NCI-H2227 treated with DMSO at 0.1 percent for 48 hours (cell line): ENCODE data around the gene GPNMB.
"Not testable (repeated sequence)": the region's sequence is repeated elsewhere in the genome, so short reads cannot be mapped to it uniquely, and the experiment has no call there.

Experiments used
- DNase-seq: peaks from one replicate; lab custom pipeline; 2025; lab: John Stamatoyannopoulos, UW

GPNMB gene

DNA sequence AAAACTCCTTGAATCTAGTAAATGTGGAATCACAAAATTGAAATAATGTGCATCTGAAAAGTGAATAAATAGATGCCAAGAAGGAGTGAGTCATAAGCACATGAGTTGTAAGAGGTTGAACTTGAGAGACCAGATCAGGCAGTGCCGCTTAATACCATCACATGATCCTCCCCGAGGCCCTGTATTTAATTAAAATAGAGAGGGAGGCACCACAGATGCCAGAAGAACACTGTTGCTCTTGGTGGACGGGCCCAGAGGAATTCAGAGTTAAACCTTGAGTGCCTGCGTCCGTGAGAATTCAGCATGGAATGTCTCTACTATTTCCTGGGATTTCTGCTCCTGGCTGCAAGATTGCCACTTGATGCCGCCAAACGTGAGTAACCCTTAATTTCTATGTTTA, at the start of gene GPNMB:
TSS of gene GPNMB (plus strand) at position 221 of the 400 bp plus-strand sequence. CDS start at position 304, 83 bp downstream.
- peak; percentile 69 for DNase-seq

DNA sequence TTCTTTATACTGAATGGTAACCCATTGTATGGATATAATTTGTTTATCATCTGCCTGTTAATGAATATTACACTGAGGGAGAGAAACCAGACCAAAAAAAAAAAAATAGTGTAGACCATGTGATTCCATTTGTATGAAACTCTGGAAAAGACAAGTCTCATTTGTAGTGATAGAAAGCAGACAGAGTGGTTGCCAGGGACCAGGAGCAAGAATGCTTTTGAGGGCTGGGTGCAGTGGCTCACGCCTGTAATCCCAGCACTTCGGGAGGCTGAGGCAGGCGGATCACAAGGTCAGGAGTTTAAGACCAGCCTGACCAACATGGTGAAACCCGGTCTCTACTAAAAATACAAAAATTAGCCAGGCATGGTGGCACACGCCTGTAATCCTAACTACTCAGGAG, 48.8 kb upstream of the GPNMB start:
- DNase-seq = not testable (repeated sequence)

DNA sequence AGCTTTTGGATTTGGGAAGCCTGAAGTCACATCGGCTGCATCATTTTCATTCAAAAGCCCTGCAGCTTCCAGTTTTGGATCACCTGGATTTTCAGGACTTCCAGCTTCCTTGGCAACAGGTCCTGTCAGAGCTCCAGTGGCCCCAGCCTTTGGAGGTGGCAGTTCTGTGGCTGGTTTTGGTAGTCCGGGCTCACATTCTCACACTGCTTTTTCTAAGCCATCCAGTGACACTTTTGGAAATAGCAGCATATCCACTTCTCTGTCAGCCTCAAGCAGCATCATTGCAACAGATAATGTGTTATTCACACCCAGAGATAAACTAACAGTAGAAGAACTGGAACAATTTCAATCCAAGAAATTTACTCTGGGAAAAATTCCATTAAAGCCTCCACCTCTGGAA, 46.2 kb upstream of the GPNMB start:
- DNase-seq = no peak

DNA sequence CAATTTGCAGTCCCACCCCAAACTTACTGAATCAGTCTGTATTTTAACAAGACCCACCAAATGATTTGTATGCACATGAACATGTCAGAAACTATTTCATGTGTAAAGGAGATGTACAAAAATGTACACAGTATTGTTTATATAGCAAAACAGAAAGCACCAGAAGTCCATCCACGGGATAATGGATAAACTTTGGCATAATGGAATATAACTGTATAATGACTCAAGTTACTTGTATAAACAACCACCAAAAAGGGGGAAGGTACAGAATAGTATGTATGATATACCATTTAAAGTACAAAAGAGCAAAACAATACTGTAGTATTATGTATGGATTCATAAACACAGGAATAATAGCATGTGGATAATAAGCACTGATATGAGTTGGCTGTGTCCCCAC, 42.3 kb upstream of the GPNMB start:
- DNase-seq = no peak

DNA sequence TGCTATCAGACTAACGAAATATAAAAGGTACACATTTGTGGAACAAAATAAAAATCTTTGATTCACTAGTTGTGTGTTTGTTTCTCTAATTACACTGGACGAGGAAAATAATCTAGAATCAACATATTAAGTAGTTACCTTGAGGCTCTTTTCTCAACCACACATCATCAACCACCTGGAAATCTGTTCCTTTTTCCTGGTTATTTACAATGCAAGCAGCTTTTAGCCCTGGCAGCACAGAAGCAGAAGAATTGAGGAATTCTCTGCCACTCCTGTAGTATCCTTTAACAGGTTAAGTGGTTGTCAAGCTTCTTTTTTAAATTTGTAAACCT, 41.0 kb upstream of the GPNMB start:
- DNase-seq = no peak

DNA sequence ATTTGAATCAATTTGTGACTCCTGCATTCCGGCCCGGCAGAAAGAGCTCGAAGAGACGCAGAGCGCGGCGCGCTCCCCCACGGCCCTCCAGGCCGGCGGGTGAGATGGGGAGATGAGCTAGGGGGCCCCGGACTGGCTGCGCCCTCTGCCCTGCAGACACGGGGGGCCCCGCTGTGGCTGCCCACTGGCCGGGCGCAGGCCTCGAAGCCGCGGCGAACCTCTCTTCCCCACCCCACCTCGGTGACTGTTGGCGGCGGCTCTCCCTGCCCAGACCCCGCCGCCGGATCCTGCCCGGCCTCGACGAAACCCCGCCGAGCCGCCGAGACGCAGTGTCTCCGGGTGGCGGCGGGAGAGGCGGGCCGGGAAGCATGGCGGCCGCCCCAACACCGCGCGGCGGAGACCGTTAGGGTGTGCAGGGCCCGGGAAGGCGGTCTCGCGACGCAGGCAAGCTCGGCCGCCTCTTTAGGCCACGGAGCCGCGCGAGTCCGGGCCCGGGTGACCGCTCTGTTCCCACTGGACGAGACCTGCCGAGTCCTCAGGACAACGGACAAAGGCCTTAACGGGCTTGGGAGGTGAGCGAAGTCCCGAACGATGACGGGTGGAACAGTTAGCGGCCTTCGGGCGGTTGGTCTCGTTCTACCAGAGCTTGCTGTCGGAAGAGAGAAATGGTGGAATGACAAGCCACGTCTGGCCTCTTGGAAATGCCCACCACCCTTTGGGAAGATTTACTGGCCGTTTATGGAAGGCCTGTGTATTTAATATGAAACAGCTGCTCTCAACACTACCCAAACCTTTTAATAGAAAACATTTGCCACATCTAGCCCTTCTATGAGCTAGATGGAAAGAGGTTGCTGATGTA, 40.4 kb upstream of the GPNMB start:
- DNase-seq = peak; percentile 10

DNA sequence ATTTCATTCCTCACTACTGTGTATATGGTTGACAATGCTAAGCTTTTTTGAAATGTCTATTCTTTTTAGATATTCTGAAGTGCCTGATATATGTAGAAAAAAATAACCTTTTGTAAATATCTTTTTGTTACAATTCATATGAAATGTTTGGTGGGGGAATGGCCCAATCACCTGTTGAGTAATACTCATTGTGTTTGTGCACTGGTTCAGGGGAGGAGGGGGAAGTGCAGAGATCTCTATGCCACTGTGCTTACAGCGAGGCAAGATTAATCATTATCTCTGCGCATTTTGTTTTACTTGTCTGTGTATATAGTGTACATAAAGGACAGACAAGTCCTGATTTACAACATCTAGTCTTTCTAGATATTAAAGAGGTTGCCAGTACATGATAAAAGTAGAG, 39.6 kb upstream of the GPNMB start:
- peak; percentile 3 for DNase-seq

DNA sequence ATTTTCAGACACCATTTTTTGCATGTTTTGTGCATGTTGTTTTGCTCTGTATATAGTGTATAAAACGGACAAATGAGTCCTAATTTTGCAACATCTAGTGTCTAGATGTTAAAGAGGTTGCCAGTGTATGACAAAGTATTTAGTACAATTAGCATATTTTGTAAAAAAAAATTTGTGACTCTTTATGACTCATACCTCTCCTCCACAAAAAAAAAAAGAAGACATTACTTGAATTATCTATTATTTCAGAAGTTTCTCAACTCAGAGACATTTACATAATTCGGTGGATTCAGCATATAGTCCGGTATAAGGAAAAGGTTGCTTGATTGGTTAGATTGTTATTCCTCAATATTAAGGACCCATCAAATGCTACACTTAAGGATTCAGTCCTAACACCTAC, 38.7 kb upstream of the GPNMB start:
- DNase-seq = no peak

DNA sequence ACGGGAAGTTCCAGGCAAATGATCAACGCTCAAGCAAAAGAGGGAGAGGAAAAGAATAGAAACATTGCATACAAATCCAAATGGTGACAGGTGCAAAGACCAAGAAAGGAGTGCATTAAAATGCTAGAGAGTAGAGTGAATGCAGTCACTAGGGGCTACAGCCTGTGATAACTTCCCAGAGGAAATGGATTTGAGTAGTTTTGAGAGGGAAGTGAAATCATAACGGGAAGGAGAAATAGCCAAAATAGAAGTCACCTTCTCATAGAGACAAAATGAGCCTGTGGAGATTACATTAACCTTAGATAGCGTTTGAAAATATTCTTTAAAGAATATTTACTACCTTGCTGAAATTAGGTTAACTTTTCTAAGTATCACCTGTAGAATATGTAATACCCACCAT, 38.3 kb upstream of the GPNMB start:
- DNase-seq = no peak

DNA sequence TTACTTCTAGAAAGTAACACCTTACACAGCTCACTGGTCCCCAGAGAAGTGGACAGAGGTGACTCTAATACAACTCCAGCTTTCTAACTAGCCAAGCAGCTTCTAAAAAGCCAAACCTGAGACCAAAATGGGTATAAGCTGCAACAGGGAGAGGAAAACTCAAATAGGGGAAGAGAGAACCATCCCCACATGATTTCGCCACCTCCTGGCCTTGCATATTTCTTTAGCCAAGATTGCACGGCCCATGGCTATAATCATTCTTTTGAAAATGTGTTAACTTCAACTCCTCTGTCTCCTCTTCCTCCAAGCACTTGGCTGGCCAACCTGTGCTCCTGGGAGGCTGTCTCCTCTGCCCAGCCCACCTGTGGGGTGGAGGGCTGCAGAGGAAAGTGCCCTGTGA, 36.1 kb upstream of the GPNMB start:
- DNase-seq = no peak

DNA sequence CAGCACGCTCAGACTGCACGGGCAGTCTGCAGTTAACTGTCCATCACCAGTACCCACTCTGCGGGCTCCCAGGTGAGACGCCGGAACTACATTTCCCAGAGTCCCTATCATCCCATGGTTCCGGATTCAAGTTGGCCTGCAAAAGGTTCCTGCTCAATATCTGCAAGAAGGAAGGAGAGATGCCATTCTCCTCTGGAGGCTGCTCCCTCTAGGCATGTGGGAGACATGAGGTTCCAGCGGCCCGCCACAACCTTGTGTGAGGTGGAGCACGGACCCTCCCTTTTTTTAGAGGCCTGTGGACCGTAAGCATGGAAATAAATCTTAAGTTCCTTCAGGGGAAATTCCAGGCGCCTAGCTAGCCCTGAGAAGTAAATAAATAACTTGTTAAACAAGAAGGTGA, 35.0 kb upstream of the GPNMB start:
- DNase-seq = no peak

DNA sequence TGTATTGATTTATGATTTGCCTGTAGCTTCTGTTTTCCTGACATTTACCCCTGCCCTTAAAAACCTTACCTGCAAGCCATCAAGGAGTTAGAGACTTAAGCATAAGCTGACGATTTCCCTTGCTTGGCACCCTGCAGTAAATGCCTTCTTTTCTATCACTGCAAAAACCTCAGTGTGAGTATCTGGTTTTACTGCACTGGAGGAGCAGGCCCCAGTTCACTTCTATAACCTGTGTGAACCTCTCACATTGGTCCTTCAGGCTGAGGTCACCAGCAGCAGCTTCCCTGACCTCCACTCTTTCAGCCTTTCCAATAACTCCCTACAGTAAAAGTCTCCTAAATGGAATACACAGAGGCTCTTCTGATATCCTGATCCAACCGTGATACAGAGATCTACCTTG, 34.2 kb upstream of the GPNMB start:
- DNase-seq = no peak

DNA sequence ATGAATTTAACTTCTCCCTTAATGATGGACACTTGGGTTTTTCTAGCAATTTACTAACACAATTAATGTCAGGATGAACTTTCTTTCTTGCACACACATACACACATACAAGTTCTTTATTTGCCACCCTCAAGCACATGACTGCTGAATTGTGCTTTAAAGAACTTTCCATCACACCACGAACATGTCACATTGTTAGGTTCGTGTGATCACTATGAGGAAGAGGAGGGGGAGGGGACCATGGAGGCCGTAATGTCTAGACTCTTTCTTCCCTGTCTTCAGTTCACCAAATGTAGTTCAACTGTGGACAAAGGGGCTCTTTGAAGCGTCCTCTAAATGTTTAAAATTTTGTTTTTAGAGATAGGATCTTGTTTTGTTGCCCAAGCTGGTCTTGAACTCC, 33.7 kb upstream of the GPNMB start:
- no peak for DNase-seq

DNA sequence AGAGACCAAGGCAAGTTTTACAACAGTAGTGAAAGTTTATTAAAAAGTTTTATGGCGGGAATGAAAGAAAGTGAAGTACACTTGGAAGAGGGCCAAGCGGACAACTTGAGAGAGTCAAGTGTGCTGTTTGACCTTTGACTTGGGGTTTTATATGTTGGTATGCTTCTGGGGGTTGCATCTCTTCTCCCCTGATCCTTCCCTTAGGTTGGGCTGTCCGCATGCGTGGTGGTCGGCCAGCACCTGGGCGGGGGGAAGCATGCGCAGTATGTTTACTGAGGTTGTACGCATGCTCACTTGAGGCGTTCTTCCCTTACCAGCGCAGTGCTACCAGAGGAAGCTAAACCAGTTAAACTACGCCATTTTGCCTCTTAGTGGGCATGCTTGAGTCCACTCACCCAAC, 32.8 kb upstream of the GPNMB start:
- no peak for DNase-seq

DNA sequence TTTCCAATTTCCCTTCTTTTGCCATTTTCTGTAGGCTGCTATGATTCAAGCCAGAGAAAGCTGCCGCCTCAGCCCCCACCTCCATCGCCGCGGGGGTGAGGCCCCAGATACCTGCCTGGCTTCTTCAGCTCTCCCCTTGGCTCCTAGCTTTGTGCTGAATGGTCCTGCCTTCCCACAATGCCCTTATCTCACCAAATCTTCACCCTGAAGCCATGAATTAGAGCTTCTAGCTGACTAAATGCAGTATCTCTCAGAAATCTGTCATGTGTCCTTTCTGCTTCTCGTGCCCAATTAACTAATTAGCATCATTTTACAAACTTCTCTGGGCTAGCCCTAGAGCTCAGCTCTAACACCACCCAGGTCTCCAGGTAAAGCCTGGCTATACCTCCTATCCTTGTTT, 32.2 kb upstream of the GPNMB start:
- DNase-seq = no peak

DNA sequence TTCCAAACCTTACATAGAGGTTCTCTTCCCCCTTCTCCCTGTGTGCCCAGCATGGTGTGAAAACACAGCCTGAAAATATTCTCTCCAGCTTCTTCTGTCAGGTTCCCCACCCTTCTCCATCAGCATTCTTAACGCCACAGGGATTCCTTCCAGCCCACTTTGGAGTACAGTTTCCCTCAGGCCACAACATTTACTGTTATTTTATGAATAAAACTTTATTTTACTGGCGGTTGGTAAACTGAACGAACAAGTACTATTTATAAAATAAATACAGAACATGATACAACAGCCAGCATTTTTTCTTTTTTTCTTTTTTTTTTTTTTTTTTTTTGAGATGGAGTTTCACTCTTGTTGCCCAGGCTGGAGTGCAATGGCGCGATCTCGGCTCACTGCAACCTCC, 31.6 kb upstream of the GPNMB start:
- no peak for DNase-seq

DNA sequence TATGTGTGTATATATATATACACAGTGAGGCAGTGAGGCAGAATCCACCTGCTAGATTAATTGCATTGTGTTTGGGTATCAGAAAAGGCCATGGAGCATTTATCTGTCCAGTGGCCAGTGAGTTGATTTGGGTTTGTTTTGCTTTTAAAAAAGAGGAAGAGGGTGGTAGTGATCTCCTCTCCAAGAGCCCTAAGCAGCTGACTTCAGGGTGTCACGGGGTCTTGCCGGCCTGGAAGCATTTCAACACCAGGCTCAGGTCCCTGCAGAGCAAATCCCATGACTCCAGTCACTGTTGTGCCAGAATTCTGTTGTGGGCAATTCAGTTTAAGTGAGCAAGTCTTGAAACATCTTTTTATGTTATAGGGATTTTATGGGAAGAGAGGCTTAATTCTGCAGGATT, 30.6 kb upstream of the GPNMB start:
- DNase-seq = no peak

DNA sequence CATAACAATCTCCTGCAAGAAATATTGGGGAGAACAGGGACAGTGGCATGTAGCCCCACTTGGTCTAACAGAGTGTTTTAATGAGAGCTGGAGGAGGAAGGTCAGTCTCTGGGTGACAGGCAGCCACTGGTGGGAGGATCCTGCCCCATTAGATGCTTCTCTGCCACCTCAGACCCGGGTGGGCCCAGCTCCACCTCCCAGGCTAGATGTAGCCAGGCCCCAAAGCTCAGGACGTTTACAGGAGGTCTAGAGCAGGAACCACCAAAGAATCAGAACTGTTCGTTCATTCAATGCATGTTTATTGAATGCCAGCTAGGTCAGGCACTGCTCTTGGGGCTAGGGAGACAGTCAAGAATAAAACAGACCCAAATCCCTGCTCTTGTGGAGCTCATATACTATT, 28.4 kb upstream of the GPNMB start:
- DNase-seq = no peak

DNA sequence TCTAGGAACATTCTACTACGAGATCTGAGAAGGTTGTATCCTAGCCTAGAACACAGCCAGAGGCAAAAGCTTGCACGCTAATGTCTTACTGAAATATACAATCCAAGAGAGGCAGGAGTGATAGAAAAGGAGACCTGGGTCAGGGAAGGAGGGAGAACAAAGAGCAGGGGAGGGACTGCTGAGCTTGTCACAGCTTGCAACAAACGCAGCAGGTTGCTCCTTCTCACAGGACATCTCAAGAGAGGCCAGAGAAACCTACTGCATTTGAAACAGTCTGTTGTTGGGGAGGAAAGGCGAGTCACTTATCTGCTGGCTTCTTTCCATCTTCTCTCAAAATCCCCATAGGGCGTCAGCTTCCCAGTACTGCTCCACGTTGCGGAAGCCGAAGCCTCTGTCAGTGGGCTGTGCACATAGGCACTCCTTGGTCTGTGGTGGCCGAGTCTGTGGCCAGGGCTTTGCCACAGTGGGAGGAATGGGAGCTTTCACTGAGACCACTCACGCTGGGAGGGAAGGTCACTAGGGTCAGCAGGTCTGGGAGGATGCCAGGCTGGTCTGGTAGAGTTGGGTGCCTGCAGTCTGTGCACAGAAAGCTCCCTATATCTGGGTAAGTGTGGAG, 25.8 kb upstream of the GPNMB start:
- DNase-seq = peak; percentile 2

DNA sequence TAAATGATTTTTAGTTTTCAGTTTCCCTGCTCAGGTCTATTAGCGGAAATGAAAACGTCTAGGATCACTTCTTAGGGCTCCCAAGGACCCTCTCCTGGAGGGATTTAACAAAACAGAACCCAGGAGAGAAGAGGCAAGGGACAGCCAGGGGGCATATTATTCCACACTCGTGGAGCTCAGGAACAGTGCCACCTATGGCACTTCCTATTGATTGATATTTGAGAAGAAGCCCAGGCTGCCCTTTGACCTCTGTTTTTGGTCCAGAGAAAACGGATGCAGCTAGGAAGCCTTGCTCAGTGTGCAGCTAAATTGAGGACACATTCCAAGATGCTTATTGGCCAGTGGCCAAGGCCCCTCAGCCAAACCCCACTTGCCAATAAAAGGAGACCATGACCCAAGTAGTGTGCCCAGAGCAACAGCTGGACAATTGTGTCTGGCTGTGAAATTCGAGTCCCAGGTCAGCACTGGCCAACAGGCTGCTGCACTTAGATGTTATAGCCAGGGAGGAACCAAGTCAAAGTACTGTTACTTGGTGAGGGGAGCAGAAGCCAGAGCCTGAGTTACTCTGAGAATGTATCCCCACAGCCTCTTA, 24.0 kb upstream of the GPNMB start:
- no peak for DNase-seq

DNA sequence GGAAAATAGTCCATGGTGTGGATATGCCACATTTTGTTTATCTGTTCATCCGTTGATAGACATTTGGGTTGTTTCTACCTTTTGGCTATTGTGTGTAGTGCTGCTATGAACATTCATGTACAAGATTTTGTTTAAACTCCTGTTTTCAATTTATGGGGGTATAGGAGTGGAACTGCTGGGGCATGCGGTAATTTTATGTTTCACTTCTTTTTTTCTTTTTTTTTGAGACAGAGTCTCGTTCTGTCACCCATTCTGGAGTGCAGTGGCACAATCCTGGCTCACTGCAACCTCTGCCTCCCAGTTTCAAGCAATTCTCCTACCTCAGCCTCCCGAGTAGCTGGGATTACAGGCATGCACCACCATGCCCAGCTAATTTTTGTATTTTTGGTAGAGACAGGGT, 22.2 kb upstream of the GPNMB start:
- DNase-seq = not testable (repeated sequence)

DNA sequence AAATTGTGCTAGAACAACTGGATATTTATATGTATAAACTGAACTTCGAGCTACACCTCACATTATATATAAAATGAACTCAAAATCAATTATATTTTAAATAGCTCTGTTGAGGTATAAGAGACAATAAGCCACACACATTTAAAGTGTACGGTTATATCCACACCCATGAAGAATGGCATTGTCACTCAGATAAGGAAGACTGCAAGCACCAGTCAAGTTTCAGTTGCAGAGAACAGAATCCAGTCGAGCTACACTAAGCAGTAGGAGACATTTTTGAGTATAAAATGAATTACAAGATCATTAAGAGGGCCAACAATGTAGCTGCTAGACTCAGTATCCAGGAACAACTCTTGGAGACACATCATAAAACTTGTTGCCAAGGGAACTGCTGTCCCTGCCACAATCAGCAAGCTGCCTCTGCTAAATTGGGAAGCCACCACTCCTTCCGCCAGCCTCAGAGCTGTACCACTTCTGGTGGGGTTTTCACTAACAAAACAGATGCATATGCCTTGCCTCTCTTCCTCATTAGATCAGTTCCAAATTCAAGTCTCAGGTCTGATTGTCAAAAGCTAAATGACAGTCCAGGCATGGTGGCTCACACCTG, 19.6 kb upstream of the GPNMB start:
- DNase-seq = no peak

DNA sequence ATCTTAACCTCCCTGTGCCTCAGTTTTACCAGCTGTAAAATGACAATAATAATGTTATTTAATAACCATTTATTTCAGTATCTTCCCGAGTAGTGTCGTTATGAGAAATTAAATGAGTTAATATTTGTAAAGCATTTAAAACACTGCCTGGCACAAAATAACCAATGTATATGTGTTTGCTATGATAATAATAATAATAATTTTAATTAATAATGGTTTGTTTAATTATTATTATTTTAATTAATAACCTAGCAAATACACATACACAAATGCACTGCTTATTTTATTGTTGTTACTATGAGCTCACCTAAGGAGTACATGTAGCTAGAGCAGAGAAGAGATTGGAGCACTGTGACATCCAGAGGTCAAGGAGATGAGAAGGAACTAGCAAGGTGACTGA, 18.2 kb upstream of the GPNMB start:
- no peak for DNase-seq
